IMR-90 (cell line): Measurements from ENCODE around the gene TEX28.
"Not testable (repeated sequence)": the region's sequence is repeated elsewhere in the genome, so short reads cannot be mapped to it uniquely, and the experiment has no call there.

Source experiments
- BHLHE40 ChIP-seq: fragments of 150-350 bp; IDR thresholded peaks from 2 replicates; pipeline ENCODE4 v1.6.1; 2016; ENCODE audit warnings: mild to moderate bottlenecking, low read depth, low read length
- CEBPB ChIP-seq: IDR thresholded peaks from 2 replicates; pipeline ENCODE4 v1.6.1; 2012; ENCODE audit warnings: low read depth, low read length, improper control_type of control experiment
- CTCF ChIP-seq: conservative IDR thresholded peaks from 2 replicates; pipeline ENCODE4 v1.5.1; 2012; ENCODE audit warnings: mild to moderate bottlenecking, low read depth, low read length, improper control_type of control experiment
- ELK1 ChIP-seq: fragments of 150-350 bp; IDR thresholded peaks from 2 replicates; pipeline ENCODE4 v1.6.1; 2016; ENCODE audit warnings: low read depth, mild to moderate bottlenecking, low read length, moderate library complexity, borderline replicate concordance
- FOS ChIP-seq: fragments of 150-350 bp; IDR thresholded peaks from 2 replicates; pipeline ENCODE4 v1.6.1; 2016; ENCODE audit warnings: low read depth, low read length
- MXI1 ChIP-seq: IDR thresholded peaks from 2 replicates; pipeline ENCODE4 v1.6.1; 2012; ENCODE audit warnings: low read depth, mild to moderate bottlenecking, low read length, moderate library complexity, borderline replicate concordance
- POLR2A ChIP-seq: IDR thresholded peaks from 2 replicates; pipeline ENCODE4 v1.6.1; 2012; ENCODE audit warnings: mild to moderate bottlenecking, low read depth, low read length
- RFX5 ChIP-seq: IDR thresholded peaks from 2 replicates; pipeline ENCODE4 v1.8.0; 2012; ENCODE audit warnings: low read depth, mild to moderate bottlenecking, low read length, moderate library complexity
- SMC3 ChIP-seq: fragments of 150-350 bp; IDR thresholded peaks from 2 replicates; pipeline ENCODE4 v1.6.1; 2016; ENCODE audit warnings: low read depth, mild to moderate bottlenecking, antibody characterized with exemption, low read length, moderate library complexity
- USF2 ChIP-seq: fragments of 150-350 bp; IDR thresholded peaks from 2 replicates; pipeline ENCODE4 v1.6.1; 2017; ENCODE audit warnings: mild to moderate bottlenecking, antibody characterized with exemption, low read length, low read depth

GRCh38 chrX:154226706-154227105 lies 68.2 kb downstream of the TEX28 start:
- not testable (repeated sequence) for TF ChIP-seq CTCF, RFX5, MXI1, SMC3, POLR2A, BHLHE40, CEBPB, USF2, FOS, ELK1
